Panc1 (cell line): ENCODE results near the gene TRIM42. TPM values are rescaled to one million over a fixed set of nuclear protein-coding genes. Genes with fewer than 3 reads are reported as not detected.

Experiments
- ATAC-seq: fragments of 200-7000 bp; cut with Tn5 transposase; 2 replicates; pipeline ENCODE4 v1.9.1; 2020; ENCODE audit warnings: mild to moderate bottlenecking, moderate library complexity
- BruUV-seq: library from RNA; stranded (reverse); fragments of 400-500 nt; replicated peaks from 2 replicates; lab custom pipeline; 2021; lab: Mats Ljungman, UMichigan
- CTCF ChIA-PET: fragments of 300-600 bp; sonication (Branson Sonifier 250); formaldehyde crosslinking; loops from one replicate; lab custom pipeline; 2022; ENCODE audit warnings: antibody characterized with exemption; lab: Charles Lee
- POLR2A ChIA-PET: fragments of 300-600 bp; sonication (Branson Sonifier 250); formaldehyde crosslinking; loops from one replicate; lab custom pipeline; 2022; ENCODE audit warnings: antibody characterized with exemption; lab: Charles Lee
- DNase-seq: peaks from one replicate; pipeline ENCODE4 v3.0.0-alpha.2; 2010; ENCODE audit warnings: low read depth, low spot score
- H3K27ac ChIP-seq: 2 replicates; pipeline ENCODE4 v1.5.1; 2011; ENCODE audit warnings: mild to moderate bottlenecking, low read length, inconsistent platforms
- H3K27me3 ChIP-seq: fragments of 200-500 bp; sonication (Bioruptor generic); 2 replicates; pipeline ENCODE4 v1.6.0; 2014; ENCODE audit warnings: low read length, inconsistent platforms; ENCODE audit not compliant: control insufficient read depth, insufficient read depth
- H3K36me3 ChIP-seq: fragments of 200-500 bp; sonication (Bioruptor generic); 2 replicates; pipeline ENCODE4 v1.5.1; 2014; ENCODE audit warnings: inconsistent platforms, mild to moderate bottlenecking, low read length, moderate library complexity; ENCODE audit not compliant: control insufficient read depth, insufficient read depth
- H3K4me1 ChIP-seq: 2 replicates; pipeline ENCODE4 v1.5.1; 2011; ENCODE audit warnings: inconsistent platforms, mild to moderate bottlenecking, low read length, moderate library complexity; ENCODE audit not compliant: control insufficient read depth, insufficient read depth
- H3K4me3 ChIP-seq, 2 experiments: 2 replicates each; pipeline ENCODE4 v1.5.1; 2011 to 2012; ENCODE audit warnings: low read depth in 2 of 2, low read length in 2 of 2, mild to moderate bottlenecking in 2 of 2, inconsistent platforms in 1 of 2, moderate library complexity in 1 of 2
- H3K9me3 ChIP-seq: fragments of 200-500 bp; sonication (Bioruptor generic); 2 replicates; pipeline ENCODE4 v1.5.1; 2014; ENCODE audit warnings: low read depth, mild to moderate bottlenecking, inconsistent platforms, low read length, moderate library complexity; ENCODE audit not compliant: control insufficient read depth, insufficient read depth
- POLR2AphosphoS5 ChIP-seq: IDR thresholded peaks from 2 replicates; pipeline ENCODE4 v1.6.1; 2012; ENCODE audit warnings: mild to moderate bottlenecking, low read depth, low read length, moderate library complexity
- SIN3A ChIP-seq: IDR thresholded peaks from 2 replicates; pipeline ENCODE4 v1.6.1; 2012; ENCODE audit warnings: low read depth, mild to moderate bottlenecking, low read length, moderate library complexity, borderline replicate concordance; ENCODE audit not compliant: insufficient read depth
- TCF7L2 ChIP-seq: IDR thresholded peaks from 2 replicates; pipeline ENCODE4 v1.6.1; 2011; ENCODE audit warnings: mild to moderate bottlenecking, low read depth, low read length, inconsistent platforms
- in situ Hi-C: cut with HindIII; loops from 2 replicates; pipeline ENCODE4 v1.10.0; 2016; ENCODE audit warnings: low sequenced_read_pairs, low pct_unique_long_range_greater_than_20kb
- intact Hi-C: fragments of 100-400 bp; cut with micrococcal nuclease; formaldehyde crosslinking; loops from one replicate; pipeline ENCODE4 v1.10.0; 2022; ENCODE audit not compliant: unreplicated experiment
- total RNA-seq: library from RNA; stranded (reverse); gene quantifications from one replicate; pipeline ENCODE4 v1.2.1, GENCODE V29; 2021; ENCODE audit not compliant: unreplicated experiment
- TF ChIP-seq, protein P1 (sequence below): fragments of 450-650 bp; IDR thresholded peaks from 2 replicates; pipeline ENCODE4 v1.5.1; 2017; ENCODE audit warnings: mild to moderate bottlenecking
- TF ChIP-seq, protein P2 (sequence below), 2 experiments: IDR thresholded peaks; 2 replicates each; pipeline ENCODE4 v1.6.1; 2011 to 2012; ENCODE audit warnings: low read depth in 2 of 2, control low read depth in 1 of 2, low read length in 1 of 2, mild to moderate bottlenecking in 1 of 2, moderate library complexity in 1 of 2; ENCODE audit not compliant: insufficient read depth in 1 of 2

TRIM42 gene
- total RNA-seq, 1 experiment from 2014 or later, result not detected

DNA sequence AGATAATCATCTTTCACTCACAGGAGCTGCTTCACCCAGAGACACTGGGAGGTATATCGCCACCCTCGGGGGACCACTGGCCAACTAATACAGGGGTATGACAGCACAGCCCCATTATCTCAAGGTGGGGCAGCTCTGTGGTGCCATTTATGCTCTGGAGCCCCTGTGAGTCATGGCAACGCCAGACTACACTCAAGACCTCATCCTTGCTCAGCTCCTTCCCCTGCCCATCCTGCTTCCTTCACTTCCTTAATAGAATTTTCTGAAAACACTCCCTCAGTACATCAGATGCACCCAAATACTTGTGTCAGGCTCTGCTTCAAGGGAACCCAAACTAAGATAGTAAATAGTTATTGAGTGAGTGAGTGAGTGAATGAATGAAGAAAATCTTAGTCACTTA lies 45.7 kb downstream of the TRIM42 start:
- intact Hi-C loops, result no loop called here
- ChIA-PET CTCF (no interaction called here), POLR2A (no interaction called here)
- no peak for ATAC-seq
- Histone ChIP-seq H3K9me3 (no peaks in the 10 kb centered on the region), H3K4me1 (no peaks in the 10 kb centered on the region), H3K27me3 (no peaks in the 10 kb centered on the region), H3K4me3 (no peak overlapping the region), H3K27ac (no peak overlapping the region), H3K36me3 (no peaks in the 10 kb centered on the region)
- no TSS peak for BruUV-seq
- DNase-seq, result no peak
- TF ChIP-seq POLR2AphosphoS5 (no peak), SIN3A (no peak), TCF7L2 (no peak)
- TF ChIP-seq, protein P1, sequence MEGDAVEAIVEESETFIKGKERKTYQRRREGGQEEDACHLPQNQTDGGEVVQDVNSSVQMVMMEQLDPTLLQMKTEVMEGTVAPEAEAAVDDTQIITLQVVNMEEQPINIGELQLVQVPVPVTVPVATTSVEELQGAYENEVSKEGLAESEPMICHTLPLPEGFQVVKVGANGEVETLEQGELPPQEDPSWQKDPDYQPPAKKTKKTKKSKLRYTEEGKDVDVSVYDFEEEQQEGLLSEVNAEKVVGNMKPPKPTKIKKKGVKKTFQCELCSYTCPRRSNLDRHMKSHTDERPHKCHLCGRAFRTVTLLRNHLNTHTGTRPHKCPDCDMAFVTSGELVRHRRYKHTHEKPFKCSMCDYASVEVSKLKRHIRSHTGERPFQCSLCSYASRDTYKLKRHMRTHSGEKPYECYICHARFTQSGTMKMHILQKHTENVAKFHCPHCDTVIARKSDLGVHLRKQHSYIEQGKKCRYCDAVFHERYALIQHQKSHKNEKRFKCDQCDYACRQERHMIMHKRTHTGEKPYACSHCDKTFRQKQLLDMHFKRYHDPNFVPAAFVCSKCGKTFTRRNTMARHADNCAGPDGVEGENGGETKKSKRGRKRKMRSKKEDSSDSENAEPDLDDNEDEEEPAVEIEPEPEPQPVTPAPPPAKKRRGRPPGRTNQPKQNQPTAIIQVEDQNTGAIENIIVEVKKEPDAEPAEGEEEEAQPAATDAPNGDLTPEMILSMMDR, result no peak
- in situ Hi-C loops, result no loop called here

DNA sequence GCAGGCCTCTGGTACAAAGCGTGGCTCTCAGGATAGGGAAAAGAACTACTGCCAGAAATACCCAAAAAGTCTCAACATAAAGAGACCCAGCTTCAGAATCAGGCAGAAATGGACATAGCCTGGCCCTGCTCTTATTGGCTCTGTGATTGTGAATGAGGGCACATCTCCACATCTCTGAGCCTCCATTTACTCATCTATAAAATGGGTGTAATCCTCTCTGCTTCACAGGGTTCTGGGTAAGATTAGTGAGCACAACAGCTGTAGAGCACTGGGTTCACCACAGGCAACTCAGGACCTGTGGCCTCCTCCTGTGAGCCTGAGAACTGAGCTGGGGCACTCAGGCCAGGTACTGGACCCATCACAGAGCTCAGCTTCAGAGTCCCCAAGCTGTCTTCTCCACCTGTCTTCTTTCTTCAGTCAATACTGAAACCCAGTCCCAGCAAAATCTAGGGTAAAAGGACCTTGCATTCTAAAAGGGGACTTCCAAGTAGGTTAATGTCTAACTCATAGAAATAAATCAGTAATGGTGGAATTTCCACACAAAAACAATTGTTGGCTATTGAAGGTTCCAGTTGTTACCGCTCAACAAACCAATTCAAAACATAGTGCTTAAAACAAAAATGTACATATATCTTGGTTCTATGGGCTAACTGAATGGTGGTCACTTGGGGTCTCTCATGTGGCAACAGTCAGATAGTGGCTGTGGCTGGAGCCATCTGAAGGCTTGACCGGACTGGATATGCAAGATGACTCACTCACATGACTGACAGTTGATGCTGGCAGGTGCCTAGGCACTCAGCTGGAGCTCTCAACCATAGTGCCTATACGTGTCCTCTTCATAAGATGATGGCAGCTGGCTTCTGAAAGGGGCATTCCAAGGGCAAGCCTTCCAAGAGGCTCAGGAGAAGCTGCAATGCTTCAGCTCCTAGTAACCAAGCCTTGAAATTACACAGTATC lies 47.3 kb downstream of the TRIM42 start:
- Histone ChIP-seq H3K4me3 (no peak overlapping the region), H3K36me3 (no peaks in the 10 kb centered on the region), H3K9me3 (no peaks in the 10 kb centered on the region), H3K4me1 (no peaks in the 10 kb centered on the region), H3K27ac (no peak overlapping the region), H3K27me3 (peaks cover 2% of the 10 kb centered on the region; the same call in 1 of the 2 replicates)
- TF ChIP-seq, protein P1, result no peak
- TF ChIP-seq POLR2AphosphoS5, result no peak
- no peak for TF ChIP-seq TCF7L2
- TF ChIP-seq, protein P2, sequence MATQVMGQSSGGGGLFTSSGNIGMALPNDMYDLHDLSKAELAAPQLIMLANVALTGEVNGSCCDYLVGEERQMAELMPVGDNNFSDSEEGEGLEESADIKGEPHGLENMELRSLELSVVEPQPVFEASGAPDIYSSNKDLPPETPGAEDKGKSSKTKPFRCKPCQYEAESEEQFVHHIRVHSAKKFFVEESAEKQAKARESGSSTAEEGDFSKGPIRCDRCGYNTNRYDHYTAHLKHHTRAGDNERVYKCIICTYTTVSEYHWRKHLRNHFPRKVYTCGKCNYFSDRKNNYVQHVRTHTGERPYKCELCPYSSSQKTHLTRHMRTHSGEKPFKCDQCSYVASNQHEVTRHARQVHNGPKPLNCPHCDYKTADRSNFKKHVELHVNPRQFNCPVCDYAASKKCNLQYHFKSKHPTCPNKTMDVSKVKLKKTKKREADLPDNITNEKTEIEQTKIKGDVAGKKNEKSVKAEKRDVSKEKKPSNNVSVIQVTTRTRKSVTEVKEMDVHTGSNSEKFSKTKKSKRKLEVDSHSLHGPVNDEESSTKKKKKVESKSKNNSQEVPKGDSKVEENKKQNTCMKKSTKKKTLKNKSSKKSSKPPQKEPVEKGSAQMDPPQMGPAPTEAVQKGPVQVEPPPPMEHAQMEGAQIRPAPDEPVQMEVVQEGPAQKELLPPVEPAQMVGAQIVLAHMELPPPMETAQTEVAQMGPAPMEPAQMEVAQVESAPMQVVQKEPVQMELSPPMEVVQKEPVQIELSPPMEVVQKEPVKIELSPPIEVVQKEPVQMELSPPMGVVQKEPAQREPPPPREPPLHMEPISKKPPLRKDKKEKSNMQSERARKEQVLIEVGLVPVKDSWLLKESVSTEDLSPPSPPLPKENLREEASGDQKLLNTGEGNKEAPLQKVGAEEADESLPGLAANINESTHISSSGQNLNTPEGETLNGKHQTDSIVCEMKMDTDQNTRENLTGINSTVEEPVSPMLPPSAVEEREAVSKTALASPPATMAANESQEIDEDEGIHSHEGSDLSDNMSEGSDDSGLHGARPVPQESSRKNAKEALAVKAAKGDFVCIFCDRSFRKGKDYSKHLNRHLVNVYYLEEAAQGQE (IDR thresholded peaks at IDR 0.05; ENCODE audit: insufficient read depth in 1 of 2, low read depth in 2 of 2, low read length in 1 of 2), result no peak
- no peak for TF ChIP-seq SIN3A
- in situ Hi-C loops, result no loop called here
- BruUV-seq, result no TSS peak
- CTCF ChIA-PET, result no interaction called here
- ATAC-seq (no peak), DNase-seq (no peak)
- POLR2A ChIA-PET, result no interaction called here
- intact Hi-C loops, result no loop called here
